Hepatocyte (in vitro differentiated cells): ENCODE results near the gene HOXC9. TPM values are rescaled to one million over a fixed set of nuclear protein-coding genes. Genes with fewer than 3 reads are reported as not detected.

Source experiments
- DNase-seq: peaks from one replicate; pipeline ENCODE4 v3.0.0-alpha.2; 2016; ENCODE audit warnings: low spot score
- H2AFZ ChIP-seq: fragments of 200-600 bp; sonication (generic); 2 replicates; pipeline ENCODE4 v1.6.0; 2016; ENCODE audit warnings: antibody characterized with exemption, mild to moderate bottlenecking
- H3K27ac ChIP-seq: fragments of 200-600 bp; sonication (generic); 2 replicates; pipeline ENCODE4 v1.5.1; 2016; ENCODE audit warnings: mild to moderate bottlenecking
- H3K27me3 ChIP-seq: fragments of 200-600 bp; sonication (generic); 2 replicates; pipeline ENCODE4 v1.6.1; 2016
- H3K36me3 ChIP-seq: fragments of 200-600 bp; sonication (generic); replicated peaks from 2 replicates; pipeline ENCODE4 v1.5.1; 2016; ENCODE audit warnings: low read depth; ENCODE audit not compliant: insufficient read depth
- H3K4me1 ChIP-seq: fragments of 200-600 bp; sonication (generic); 2 replicates; pipeline ENCODE4 v1.5.1; 2016; ENCODE audit warnings: mild to moderate bottlenecking, moderate library complexity; ENCODE audit not compliant: insufficient read depth
- H3K4me2 ChIP-seq: fragments of 200-600 bp; sonication (generic); 2 replicates; pipeline ENCODE4 v1.6.0; 2016
- H3K4me3 ChIP-seq: fragments of 200-600 bp; sonication (generic); 2 replicates; pipeline ENCODE4 v1.5.1; 2016; ENCODE audit warnings: mild to moderate bottlenecking
- H3K79me2 ChIP-seq: fragments of 200-600 bp; sonication (generic); 2 replicates; pipeline ENCODE4 v1.6.0; 2017; ENCODE audit warnings: mild to moderate bottlenecking
- H3K9me2 ChIP-seq: fragments of 200-600 bp; sonication (generic); replicated peaks from 2 replicates; pipeline ENCODE4 v1.6.0; 2017; ENCODE audit warnings: mild to moderate bottlenecking; ENCODE audit not compliant: insufficient read depth
- H3K9me3 ChIP-seq: fragments of 200-600 bp; sonication (generic); 2 replicates; pipeline ENCODE4 v1.5.1; 2016; ENCODE audit warnings: low read depth, mild to moderate bottlenecking
- H4K20me1 ChIP-seq: fragments of 200-600 bp; sonication (generic); 2 replicates; pipeline ENCODE4 v1.6.0; 2016; ENCODE audit warnings: mild to moderate bottlenecking; ENCODE audit not compliant: insufficient read depth, poor library complexity, severe bottlenecking
- EZH2 ChIP-seq: fragments of 200-600 bp; sonication (generic); IDR thresholded peaks from 2 replicates; pipeline ENCODE4 v1.6.1; 2016; ENCODE audit warnings: antibody characterized with exemption, mild to moderate bottlenecking, borderline replicate concordance
- EZH2phosphoT487 ChIP-seq: fragments of 200-600 bp; sonication (generic); IDR thresholded peaks from one replicate; pipeline ENCODE4 v1.6.1; 2018; ENCODE audit warnings: antibody characterized with exemption, mild to moderate bottlenecking, low read depth, moderate library complexity; ENCODE audit not compliant: unreplicated experiment, severe bottlenecking
- WGBS: methylation state at CpG from one replicate; pipeline ENCODE4 v1.1.6; 2016; ENCODE audit warnings: low lambda C conversion rate; ENCODE audit errors: missing lambda C conversion rate; 5-methylcytosine and 5-hydroxymethylcytosine counted together
- polyA plus RNA-seq: library from polyadenylated mRNA; unstranded; fragments of >200 nt; fragmentation: Nextera tagmentation; extraction: Ambion mirVana; gene quantifications from 2 replicates; pipeline ENCODE4 v1.2.1, GENCODE V29; 2016
- total RNA-seq: library from RNA; depleted of rRNA; stranded (reverse); fragments of >200 nt; gene quantifications from 2 replicates; pipeline ENCODE4 v1.2.3, GENCODE V29; 2014
- TF ChIP-seq, protein P1 (sequence below): fragments of 200-600 bp; sonication (generic); IDR thresholded peaks from 2 replicates; pipeline ENCODE4 v1.5.1; 2016; ENCODE audit warnings: antibody characterized with exemption, mild to moderate bottlenecking; ENCODE audit not compliant: poor library complexity

HOXC9 gene
- total and polyA plus RNA-seq, 2 experiments from 2014 or later: 0.10 to 4.1 TPM

DNA sequence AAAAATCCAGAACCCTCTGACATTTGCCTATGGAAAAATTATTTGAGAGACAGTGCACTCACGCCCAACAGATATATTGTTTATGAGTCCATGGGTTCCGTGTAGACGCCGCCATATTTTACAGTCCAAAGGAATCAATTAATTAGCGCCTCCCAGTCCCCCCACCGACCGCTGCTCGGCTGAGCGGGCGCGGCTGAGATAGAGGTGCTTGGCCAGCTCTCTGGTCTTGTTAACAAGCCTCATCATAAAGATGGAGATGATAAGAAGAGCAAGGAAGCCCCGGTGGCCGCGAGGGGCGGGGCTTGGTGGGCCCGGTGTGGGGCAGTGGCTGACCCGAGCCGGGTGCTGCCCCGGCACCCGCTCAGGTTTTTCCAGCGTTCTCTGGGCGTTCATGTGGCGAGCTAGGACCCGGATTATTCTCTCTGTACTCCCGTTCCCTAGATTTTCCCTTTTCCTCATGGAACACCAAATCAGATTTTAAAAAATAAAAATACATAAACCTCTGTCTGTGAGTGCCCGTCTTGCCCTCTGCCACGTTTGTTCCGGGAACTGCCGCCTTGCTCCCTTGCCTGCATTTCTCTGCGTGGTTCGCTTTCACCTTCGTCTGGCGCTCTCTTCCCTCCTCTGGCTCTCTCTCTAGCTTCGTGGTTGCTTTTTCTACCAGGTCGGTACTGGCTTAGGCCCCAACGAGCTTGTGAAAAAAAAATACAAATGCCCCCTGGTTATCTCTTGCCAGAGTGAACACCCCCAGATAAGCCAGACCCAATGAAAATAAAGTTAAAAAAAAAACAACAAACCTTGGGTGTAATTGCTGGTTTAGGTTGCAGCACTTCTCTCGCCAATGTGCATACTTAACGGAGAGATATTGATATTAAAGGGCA lies 36.3 kb upstream of the HOXC9 start:
- Histone ChIP-seq H3K27me3 (peaks cover 100% of the 10 kb centered on the region), H3K9me3 (no peaks in the 10 kb centered on the region), H3K36me3 (no peaks in the 10 kb centered on the region), H4K20me1 (no peaks in the 10 kb centered on the region), H3K9me2 (no peaks in the 10 kb centered on the region), H3K27ac (no peak overlapping the region), H3K79me2 (no peaks in the 10 kb centered on the region), H2AFZ (no peak overlapping the region), H3K4me3 (no peak overlapping the region), H3K4me1 (no peaks in the 10 kb centered on the region), H3K4me2 (peak overlapping the region; percentile 52)
- WGBS: 11% methylated on average over 38 of the region's 38 CpGs
- DNase-seq: no peak
- TF ChIP-seq, protein P1, sequence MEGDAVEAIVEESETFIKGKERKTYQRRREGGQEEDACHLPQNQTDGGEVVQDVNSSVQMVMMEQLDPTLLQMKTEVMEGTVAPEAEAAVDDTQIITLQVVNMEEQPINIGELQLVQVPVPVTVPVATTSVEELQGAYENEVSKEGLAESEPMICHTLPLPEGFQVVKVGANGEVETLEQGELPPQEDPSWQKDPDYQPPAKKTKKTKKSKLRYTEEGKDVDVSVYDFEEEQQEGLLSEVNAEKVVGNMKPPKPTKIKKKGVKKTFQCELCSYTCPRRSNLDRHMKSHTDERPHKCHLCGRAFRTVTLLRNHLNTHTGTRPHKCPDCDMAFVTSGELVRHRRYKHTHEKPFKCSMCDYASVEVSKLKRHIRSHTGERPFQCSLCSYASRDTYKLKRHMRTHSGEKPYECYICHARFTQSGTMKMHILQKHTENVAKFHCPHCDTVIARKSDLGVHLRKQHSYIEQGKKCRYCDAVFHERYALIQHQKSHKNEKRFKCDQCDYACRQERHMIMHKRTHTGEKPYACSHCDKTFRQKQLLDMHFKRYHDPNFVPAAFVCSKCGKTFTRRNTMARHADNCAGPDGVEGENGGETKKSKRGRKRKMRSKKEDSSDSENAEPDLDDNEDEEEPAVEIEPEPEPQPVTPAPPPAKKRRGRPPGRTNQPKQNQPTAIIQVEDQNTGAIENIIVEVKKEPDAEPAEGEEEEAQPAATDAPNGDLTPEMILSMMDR: no peak
- TF ChIP-seq EZH2phosphoT487: peak; percentile 62
- TF ChIP-seq EZH2: peak; percentile 68

DNA sequence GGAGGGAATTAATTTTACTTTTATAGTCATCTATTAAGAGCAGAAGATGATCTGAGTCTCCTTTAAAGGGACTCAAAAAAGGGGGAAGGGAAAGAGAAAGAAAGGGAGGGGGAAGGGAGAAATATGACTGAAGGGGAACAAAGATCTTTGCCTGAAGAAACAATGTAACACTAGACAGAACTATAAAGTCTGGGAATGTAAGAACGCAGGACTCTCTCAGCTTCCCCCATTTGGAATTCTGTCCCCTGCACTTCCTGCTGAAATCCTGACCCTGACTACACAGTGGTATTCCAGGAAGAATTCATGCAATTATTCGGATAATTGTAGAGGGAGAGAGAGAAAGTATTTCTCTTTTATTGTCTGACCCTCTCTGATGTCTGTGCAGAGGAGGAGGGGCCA lies 35.6 kb upstream of the HOXC9 start:
- Histone ChIP-seq H3K36me3 (no peaks in the 10 kb centered on the region), H2AFZ (no peak overlapping the region), H3K4me3 (no peak overlapping the region), H3K27ac (no peak overlapping the region), H4K20me1 (no peaks in the 10 kb centered on the region), H3K4me1 (no peaks in the 10 kb centered on the region), H3K27me3 (peaks cover 100% of the 10 kb centered on the region), H3K4me2 (peak overlapping the region; percentile 52), H3K9me3 (no peaks in the 10 kb centered on the region), H3K79me2 (no peaks in the 10 kb centered on the region), H3K9me2 (no peaks in the 10 kb centered on the region)
- TF ChIP-seq EZH2 (no peak), EZH2phosphoT487 (peak; percentile 21)
- no peak for DNase-seq
- 21% methylated on average over 2 of the region's 2 CpGs for WGBS

DNA sequence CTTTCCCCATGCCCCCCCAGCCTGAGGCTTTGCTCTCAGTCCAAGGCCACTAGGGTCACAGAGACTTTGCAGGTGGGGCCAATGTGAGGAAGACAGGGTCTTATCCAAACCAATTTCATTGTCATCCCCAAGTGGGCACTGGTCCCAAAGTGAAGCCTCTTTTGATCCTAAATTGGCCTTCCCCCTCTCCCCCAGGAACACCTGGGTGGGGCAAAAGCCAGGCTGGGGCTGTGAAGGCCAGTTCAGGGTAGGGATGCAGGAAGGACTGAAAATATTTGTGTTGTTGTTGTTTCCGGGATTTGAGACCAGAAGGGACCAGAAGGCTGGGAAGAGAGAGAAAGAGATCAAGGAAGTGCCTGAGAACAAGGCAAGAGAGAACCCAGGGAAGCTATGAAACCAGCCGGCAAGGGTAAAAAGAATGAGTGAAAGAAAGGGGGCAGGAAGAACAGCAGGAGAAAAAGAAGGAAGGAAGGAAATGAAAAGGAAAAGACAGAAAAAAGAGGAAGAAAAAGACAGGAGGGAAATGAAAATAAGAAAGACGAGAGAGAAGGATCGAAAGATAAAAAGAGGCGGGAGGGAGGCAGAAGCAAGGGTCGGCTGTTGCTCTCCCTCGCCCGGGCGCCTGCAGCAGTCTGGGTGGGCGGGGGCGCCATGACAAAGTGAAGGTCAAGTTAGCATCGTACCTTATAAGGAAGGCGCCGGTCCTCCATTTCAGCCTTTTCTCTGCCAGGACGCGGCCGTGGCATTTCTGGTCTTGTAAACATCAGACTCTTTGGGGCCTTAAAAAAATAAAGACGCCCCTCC lies 34.5 kb upstream of the HOXC9 start:
- Histone ChIP-seq H2AFZ (peak overlapping the region; percentile 38), H3K36me3 (no peaks in the 10 kb centered on the region), H3K9me3 (no peaks in the 10 kb centered on the region), H3K27ac (peak overlapping the region; percentile 63), H3K9me2 (no peaks in the 10 kb centered on the region), H3K79me2 (no peaks in the 10 kb centered on the region), H3K4me1 (no peaks in the 10 kb centered on the region), H3K4me2 (peak overlapping the region; percentile 69), H3K4me3 (no peak overlapping the region), H4K20me1 (no peaks in the 10 kb centered on the region), H3K27me3 (peaks cover 100% of the 10 kb centered on the region)
- WGBS: 4% methylated on average over 18 of the region's 18 CpGs
- TF ChIP-seq EZH2phosphoT487 (peak; percentile 57), EZH2 (no peak)
- TF ChIP-seq, protein P1: no peak
- peak; percentile 49 for DNase-seq

DNA sequence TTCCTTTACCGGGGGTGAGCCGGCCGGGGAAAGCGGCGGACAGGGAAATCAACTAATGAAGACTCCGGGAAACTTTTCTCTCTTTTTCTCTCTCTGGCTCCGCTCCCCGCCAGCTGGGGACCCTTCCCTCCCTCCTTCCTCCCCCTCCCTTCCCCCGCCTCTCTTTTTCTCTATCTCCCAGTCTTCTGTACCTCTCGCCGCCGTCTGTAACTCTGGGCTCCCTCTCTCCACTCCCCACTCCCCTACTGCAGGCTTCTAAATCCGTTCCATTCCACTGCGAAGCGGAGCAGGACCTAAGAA lies 33.9 kb upstream of the HOXC9 start:
- under 1% methylated on average over 12 of the region's 15 CpGs for WGBS
- H3K79me2 ChIP-seq: no peaks in the 10 kb centered on the region
- peak overlapping the region; percentile 69 for H3K4me2 ChIP-seq

More for the DNA sequence above, 33.9 kb upstream of the HOXC9 start:
- peaks cover 100% of the 10 kb centered on the region for H3K27me3 ChIP-seq
- no peaks in the 10 kb centered on the region for H3K4me1 ChIP-seq
- DNase-seq: no peak
- no peaks in the 10 kb centered on the region for H3K9me3 ChIP-seq
- H3K4me3 ChIP-seq: no peak overlapping the region
- no peaks in the 10 kb centered on the region for H4K20me1 ChIP-seq
- peak overlapping the region; percentile 63 for H3K27ac ChIP-seq
- H3K36me3 ChIP-seq: no peaks in the 10 kb centered on the region
- no peak for TF ChIP-seq EZH2
- no peak for TF ChIP-seq EZH2phosphoT487
- TF ChIP-seq, protein P1: no peak
- peak overlapping the region; percentile 38 for H2AFZ ChIP-seq
- H3K9me2 ChIP-seq: no peaks in the 10 kb centered on the region
